Muscle of leg (tissue), 11 donors: ENCODE results near the gene FOXD2. TPM values are rescaled to one million over a fixed set of nuclear protein-coding genes. Genes with fewer than 3 reads are reported as not detected.
"Not testable (repeated sequence)": the region's sequence is repeated elsewhere in the genome, so short reads cannot be mapped to it uniquely, and the experiment has no call there.

ENCODE experiments used
- DNase-seq: peaks from one replicate; pipeline ENCODE4 v3.0.0; 2013
- H3K27ac ChIP-seq: one replicate; pipeline ENCODE4 v1.5.1; 2013; ENCODE audit warnings: mild to moderate bottlenecking, low read length, control low read depth
- H3K27me3 ChIP-seq: one replicate; pipeline ENCODE4 v1.6.1; 2013; ENCODE audit warnings: low read length; ENCODE audit not compliant: control insufficient read depth, insufficient read depth
- H3K36me3 ChIP-seq: one replicate; pipeline ENCODE4 v1.6.1; 2013; ENCODE audit warnings: low read length; ENCODE audit not compliant: control insufficient read depth, insufficient read depth
- H3K4me1 ChIP-seq: one replicate; pipeline ENCODE4 v1.6.1; 2013; ENCODE audit warnings: low read length; ENCODE audit not compliant: control insufficient read depth, insufficient read depth
- H3K4me3 ChIP-seq: one replicate; pipeline ENCODE4 v1.5.1; 2013; ENCODE audit warnings: low read length, control low read depth
- H3K9me3 ChIP-seq: replicated peaks from 2 replicates; pipeline ENCODE4 v1.6.1; 2013; ENCODE audit warnings: low read depth, low read length; ENCODE audit not compliant: control insufficient read depth
- WGBS: methylation state at CpG from one replicate; pipeline ENCODE4 v1.1.5; 2013; ENCODE audit warnings: missing lambda C conversion rate; ENCODE audit not compliant: insufficient coverage; 5-methylcytosine and 5-hydroxymethylcytosine counted together
- polyA plus RNA-seq, 8 donors: library from polyadenylated mRNA; unstranded; fragments of 120-200 nt; gene quantifications; one replicate each; pipeline versions ENCODE4 v1.2.1 to v1.2.3, GENCODE V29; 2013; ENCODE audit warnings: inconsistent platforms in 1 of 8, low replicate concordance in 1 of 8; ENCODE audit not compliant: insufficient read length in 8 of 8, insufficient read depth in 1 of 8
- total RNA-seq: library from RNA; stranded (reverse); fragments of 120-200 nt; gene quantifications from one replicate; pipeline ENCODE4 v1.2.4, GENCODE V29; 2013

Gene FOXD2
- total and polyA plus RNA-seq, 9 donors = 0.14 to 0.64 (median 0.28) TPM

- Histone ChIP-seq H3K27ac (no peak overlapping the region), H3K4me1 (peaks cover 25% of the 10 kb centered on the region), H3K36me3 (no peaks in the 10 kb centered on the region), H3K27me3 (peaks cover 96% of the 10 kb centered on the region), H3K9me3 (no peaks in the 10 kb centered on the region), H3K4me3 (no peak overlapping the region)
- 28% methylated on average over 21 of the region's 25 CpGs for whole genome bisulfite sequencing
- no peak for DNase-seq
Observed at GRCh38 chr1:47445823-47446550, 8.1 kb downstream of the FOXD2 start.

DNA sequence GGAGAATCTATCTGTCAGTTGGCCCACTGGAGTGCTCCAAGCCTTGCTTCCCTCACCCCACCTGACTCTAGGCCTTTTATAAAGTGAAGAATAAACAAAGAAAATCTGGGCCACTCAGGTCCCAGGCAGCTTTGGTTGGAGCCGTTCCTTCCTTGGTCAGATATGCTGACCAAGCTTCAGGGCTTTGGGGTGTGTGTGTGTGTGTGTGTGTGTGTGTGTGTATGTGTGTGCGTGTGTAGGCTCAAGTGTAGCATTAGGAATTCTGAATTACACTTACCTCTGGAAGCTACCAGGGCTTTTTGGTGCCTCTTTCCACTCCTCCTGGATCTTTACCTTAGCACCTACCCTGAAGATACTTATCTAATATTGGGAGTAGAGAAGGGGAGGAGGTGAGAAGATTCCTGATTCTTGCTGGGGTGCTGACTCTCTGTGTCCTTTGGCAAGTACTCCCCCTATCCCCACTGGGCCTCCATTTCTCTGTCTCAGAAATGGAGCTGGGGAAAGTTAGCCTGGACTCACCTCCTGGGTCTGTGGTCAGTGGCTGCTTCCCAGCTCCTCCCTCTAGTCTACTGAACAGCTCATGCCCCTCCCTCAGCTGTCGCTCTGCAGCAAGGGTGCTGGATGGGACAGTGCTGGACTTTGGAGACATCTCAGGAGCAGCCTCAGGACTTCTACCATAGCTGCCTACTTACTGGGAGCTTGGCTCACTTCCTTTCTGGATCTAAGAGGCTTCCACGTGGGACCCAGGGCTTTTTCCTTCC, 10.8 kb downstream of the FOXD2 start:
- H3K27me3 ChIP-seq = peaks cover 88% of the 10 kb centered on the region
- no peak for DNase-seq
- H3K4me3 ChIP-seq = no peak overlapping the region
- WGBS = no CpG with 5 or more reads among the region's 4 CpGs
- no peaks in the 10 kb centered on the region for H3K9me3 ChIP-seq
- peaks cover 25% of the 10 kb centered on the region for H3K4me1 ChIP-seq
- H3K36me3 ChIP-seq = no peaks in the 10 kb centered on the region
- H3K27ac ChIP-seq = no peak overlapping the region

DNA sequence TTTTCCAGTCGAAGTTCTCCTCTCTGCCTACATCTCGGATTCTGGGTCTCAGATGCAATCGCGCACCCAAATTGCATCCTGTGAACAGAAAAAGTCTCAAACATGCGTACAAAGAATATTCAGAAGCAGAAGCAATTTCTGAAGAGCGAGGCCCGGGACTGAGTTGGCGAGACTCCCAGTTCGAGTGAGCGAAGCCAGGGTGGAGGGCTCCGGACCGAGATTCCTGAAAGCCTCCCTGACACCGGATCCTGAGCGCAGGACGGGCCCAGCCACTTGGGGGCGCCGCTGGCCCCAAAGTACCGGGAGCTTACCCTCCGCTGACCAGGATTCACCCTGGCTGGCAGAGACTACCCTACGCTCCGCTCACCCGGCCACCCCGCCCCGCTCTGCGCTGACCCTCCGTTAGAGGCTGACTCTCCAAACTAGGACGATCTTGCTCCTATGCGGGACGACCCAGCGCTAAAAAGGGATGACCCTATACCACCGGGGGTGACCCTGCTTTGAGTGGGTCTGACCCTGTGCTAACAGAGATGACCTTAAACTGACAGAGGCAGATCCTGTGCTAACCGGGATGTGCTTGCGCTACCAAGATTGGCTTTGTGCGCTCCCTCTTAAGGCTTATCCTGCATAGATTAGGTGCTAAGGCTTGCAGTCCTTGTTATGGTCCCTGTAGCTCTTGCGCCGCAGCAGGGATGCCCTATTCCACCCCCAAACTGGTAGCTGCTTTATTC, 12.1 kb downstream of the FOXD2 start:
- no peaks in the 10 kb centered on the region for H3K36me3 ChIP-seq
- WGBS = 4% methylated on average over 34 of the region's 36 CpGs
- peaks cover 14% of the 10 kb centered on the region for H3K4me1 ChIP-seq
- H3K4me3 ChIP-seq = no peak overlapping the region
- peak; percentile 54 for DNase-seq
- H3K27me3 ChIP-seq = peaks cover 78% of the 10 kb centered on the region
- H3K27ac ChIP-seq = no peak overlapping the region
- H3K9me3 ChIP-seq = no peaks in the 10 kb centered on the region

DNA sequence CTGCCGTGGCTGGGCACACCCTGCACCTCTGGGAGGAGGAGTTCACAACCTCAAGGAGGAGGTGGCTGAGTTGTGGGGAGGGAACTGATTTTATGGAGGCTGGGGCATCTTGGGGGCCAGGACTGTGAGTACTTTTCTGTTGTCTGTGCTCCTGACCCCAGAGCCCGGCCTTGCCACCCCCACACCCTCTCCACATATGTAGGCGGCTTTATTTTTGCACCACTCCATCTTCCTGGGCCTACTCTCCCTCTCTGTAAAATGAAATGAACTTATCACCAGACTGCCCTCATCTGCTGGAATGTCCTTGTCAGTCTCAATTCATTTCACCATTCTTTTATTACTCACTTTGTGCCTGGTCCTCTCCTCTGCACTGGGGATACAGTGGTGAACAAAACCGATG, 12.8 kb downstream of the FOXD2 start:
- no peak overlapping the region for H3K4me3 ChIP-seq
- peaks cover 10% of the 10 kb centered on the region for H3K4me1 ChIP-seq
- DNase-seq = no peak
- no peaks in the 10 kb centered on the region for H3K9me3 ChIP-seq
- H3K36me3 ChIP-seq = no peaks in the 10 kb centered on the region
- peaks cover 72% of the 10 kb centered on the region for H3K27me3 ChIP-seq
- H3K27ac ChIP-seq = no peak overlapping the region
- WGBS = 64% methylated on average over 3 of the region's 4 CpGs

DNA sequence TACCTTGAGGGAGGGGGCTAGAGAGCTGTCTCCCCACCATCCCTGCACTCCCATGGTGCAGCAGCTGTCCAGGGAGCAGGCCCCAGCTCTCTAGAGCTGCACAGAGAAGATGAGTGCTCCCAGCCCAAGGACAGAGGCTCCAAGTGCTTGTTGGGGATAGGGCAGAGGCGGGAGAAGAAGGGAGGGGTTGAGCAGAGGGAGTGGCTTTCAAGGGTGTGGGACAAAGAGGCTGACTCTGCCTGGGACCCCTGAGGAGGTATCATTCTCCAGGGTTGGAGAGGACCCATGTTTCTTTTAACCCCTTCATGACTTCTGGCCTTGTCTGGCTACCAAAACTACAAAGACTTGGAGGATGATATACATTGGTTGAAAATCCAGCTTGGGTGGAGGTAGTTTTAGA, 14.6 kb downstream of the FOXD2 start:
- no peaks in the 10 kb centered on the region for H3K36me3 ChIP-seq
- H3K9me3 ChIP-seq = no peaks in the 10 kb centered on the region
- no peak for DNase-seq
- H3K27me3 ChIP-seq = peaks cover 56% of the 10 kb centered on the region
- H3K27ac ChIP-seq = no peak overlapping the region
- WGBS = 50% methylated on average over 1 of the region's 1 CpG
- peaks cover 10% of the 10 kb centered on the region for H3K4me1 ChIP-seq
- no peak overlapping the region for H3K4me3 ChIP-seq

DNA sequence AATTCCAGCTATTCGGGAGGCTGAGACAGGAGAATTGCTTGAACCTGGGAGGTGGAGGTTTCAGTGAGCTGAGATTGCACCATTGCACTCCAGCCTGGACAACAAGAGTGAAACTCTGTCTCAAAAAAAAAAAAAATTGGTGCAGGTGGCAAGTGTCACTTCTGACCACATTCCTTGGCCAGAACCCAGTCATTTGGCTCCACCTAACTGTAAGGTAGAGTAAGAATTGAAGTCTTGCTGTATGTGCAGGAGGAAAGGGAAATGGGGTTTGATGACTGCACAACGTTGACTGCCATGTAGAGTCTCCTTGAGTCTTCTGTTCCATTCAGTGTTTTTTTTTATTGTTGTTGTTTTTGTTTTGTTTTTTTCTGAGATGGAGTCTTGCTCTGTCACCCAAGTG, 16.1 kb downstream of the FOXD2 start:
- 94% methylated on average over 2 of the region's 2 CpGs for WGBS
- Histone ChIP-seq H3K4me1 (peaks cover 10% of the 10 kb centered on the region), H3K27me3 (peaks cover 52% of the 10 kb centered on the region)
- not testable (repeated sequence) for H3K9me3 ChIP-seq, DNase-seq, H3K36me3 ChIP-seq, H3K4me3 ChIP-seq, H3K27ac ChIP-seq

- H3K27me3 ChIP-seq = peaks cover 46% of the 10 kb centered on the region
- no CpG with 5 or more reads among the region's 4 CpGs for WGBS
Observed at GRCh38 chr1:47456250-47456649, 18.4 kb downstream of the FOXD2 start.

GRCh38 chr1:47457547-47457946, 19.7 kb downstream of the FOXD2 start:
- WGBS = 79% methylated on average over 12 of the region's 16 CpGs
- H3K27me3 ChIP-seq = peaks cover 42% of the 10 kb centered on the region

More at GRCh38 chr1:47456250-47456649, 18.4 kb downstream of the FOXD2 start:
- H3K9me3 ChIP-seq = no peaks in the 10 kb centered on the region
- no peaks in the 10 kb centered on the region for H3K4me1 ChIP-seq
- H3K36me3 ChIP-seq = no peaks in the 10 kb centered on the region
- H3K4me3 ChIP-seq = no peak overlapping the region
- no peak for DNase-seq
- no peak overlapping the region for H3K27ac ChIP-seq

DNA sequence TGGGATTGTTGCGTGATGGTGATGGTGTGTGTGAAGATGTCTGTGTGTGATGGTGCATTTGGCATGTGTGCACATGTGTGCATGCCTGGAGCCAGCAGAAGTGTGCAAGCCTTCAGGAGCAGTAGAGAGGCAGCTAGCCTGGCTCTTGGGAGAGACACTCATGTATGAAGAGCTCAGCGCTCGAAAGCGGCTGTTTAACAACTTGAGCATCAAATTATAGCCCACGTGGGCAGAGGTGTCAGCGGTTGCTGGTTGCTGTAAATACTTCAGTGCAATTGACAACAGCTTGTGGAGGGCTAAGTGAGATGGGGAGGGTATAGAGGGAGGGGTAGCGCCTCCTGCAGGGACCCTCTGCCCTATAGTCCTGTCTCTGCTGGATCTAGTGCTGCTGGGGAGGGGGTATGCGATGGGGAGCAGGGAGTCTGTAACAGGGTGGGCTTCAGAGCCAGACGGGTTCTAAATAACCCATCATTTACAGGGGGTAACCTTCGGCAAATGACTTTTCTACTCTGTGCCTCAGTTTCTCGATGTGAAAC, 21.5 kb downstream of the FOXD2 start:
- no peak for DNase-seq
- 13% methylated on average over 7 of the region's 11 CpGs for WGBS
- no peaks in the 10 kb centered on the region for H3K9me3 ChIP-seq
- no peak overlapping the region for H3K27ac ChIP-seq
- H3K4me1 ChIP-seq = no peaks in the 10 kb centered on the region
- H3K4me3 ChIP-seq = no peak overlapping the region
- no peaks in the 10 kb centered on the region for H3K36me3 ChIP-seq
- H3K27me3 ChIP-seq = peaks cover 43% of the 10 kb centered on the region

More at GRCh38 chr1:47457547-47457946, 19.7 kb downstream of the FOXD2 start:
- H3K4me1 ChIP-seq, H3K4me3 ChIP-seq, DNase-seq, H3K9me3 ChIP-seq, H3K36me3 ChIP-seq, H3K27ac ChIP-seq: not testable (repeated sequence)

DNA sequence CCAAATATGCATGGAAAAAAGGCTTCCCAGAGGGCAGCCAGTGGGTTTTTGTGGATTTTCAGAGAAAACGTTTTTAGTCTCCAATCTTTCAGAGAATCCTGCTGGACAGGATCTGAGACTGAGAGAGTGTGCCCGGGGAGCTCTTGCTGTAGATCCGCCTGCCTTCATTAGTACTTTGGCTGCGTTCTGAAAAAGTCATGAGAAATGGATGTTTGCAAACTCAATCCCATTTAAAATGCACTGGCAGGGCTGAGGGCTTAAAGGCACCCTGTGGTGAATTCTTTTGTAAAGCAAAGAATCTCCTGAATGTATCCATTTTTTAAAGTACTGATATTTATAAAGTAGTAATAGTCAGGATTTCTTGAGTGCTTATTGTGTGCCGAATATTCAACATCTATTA, 22.2 kb downstream of the FOXD2 start:
- 0% methylated on average over 2 of the region's 5 CpGs for WGBS

More for the DNA sequence above, 22.2 kb downstream of the FOXD2 start:
- Histone ChIP-seq H3K27ac (no peak overlapping the region), H3K27me3 (peaks cover 44% of the 10 kb centered on the region), H3K4me3 (no peak overlapping the region), H3K9me3 (no peaks in the 10 kb centered on the region), H3K36me3 (no peaks in the 10 kb centered on the region), H3K4me1 (no peaks in the 10 kb centered on the region)
- no peak for DNase-seq
